OCI-LY1 (cell line): Measurements from ENCODE around the gene SPDYE9.
"Not testable (repeated sequence)": the region's sequence is repeated elsewhere in the genome, so short reads cannot be mapped to it uniquely, and the experiment has no call there.

Experiments
- EZH2 ChIP-seq: fragments of 200-600 bp; sonication (generic), shearing (Covaris generic); IDR thresholded peaks from 2 replicates; pipeline ENCODE4 v1.8.0; 2017; ENCODE audit warnings: borderline replicate concordance, mixed run types, mild to moderate bottlenecking, antibody characterized with exemption, low read length, moderate library complexity, mixed read lengths
- TF ChIP-seq, protein P1 (sequence below): fragments of 200-600 bp; sonication (generic), shearing (Covaris generic); IDR thresholded peaks from 2 replicates; pipeline ENCODE4 v1.5.1; 2017; ENCODE audit warnings: mild to moderate bottlenecking, antibody characterized with exemption, low read length, moderate library complexity, mixed read lengths

DNA sequence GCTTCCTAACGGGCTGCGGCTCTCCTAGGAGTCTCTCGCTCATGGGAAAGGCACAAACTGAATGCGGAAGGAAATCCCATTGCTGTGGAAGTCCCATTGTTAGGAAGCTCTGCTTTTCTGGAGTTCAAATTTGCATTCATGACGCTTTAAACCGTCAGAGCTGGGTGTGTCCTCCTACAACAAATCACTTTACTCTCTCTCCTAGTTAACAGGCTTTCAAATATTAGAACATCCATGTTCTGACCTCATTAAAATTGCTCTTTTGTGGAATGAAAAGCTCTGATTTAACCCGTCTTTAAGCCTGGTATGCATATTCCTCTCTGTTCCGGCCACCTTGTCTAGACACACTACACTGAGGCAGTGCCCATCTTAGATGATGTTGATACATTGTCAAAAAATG lies 56.2 kb downstream of the SPDYE9 start, which contains the start of gene SPDYE8:
- TF ChIP-seq, protein P1, sequence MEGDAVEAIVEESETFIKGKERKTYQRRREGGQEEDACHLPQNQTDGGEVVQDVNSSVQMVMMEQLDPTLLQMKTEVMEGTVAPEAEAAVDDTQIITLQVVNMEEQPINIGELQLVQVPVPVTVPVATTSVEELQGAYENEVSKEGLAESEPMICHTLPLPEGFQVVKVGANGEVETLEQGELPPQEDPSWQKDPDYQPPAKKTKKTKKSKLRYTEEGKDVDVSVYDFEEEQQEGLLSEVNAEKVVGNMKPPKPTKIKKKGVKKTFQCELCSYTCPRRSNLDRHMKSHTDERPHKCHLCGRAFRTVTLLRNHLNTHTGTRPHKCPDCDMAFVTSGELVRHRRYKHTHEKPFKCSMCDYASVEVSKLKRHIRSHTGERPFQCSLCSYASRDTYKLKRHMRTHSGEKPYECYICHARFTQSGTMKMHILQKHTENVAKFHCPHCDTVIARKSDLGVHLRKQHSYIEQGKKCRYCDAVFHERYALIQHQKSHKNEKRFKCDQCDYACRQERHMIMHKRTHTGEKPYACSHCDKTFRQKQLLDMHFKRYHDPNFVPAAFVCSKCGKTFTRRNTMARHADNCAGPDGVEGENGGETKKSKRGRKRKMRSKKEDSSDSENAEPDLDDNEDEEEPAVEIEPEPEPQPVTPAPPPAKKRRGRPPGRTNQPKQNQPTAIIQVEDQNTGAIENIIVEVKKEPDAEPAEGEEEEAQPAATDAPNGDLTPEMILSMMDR: not testable (repeated sequence)
- TF ChIP-seq EZH2: not testable (repeated sequence)
